GM18870 (cell line): Measurements from ENCODE around the gene DBET.
"Not testable (repeated sequence)": the region's sequence is repeated elsewhere in the genome, so short reads cannot be mapped to it uniquely, and the experiment has no call there.

Experiments used
- ATAC-seq: cut with Tn5 transposase; IDR thresholded peaks from one replicate; pipeline ENCODE4 v1.9.1; 2021; ENCODE audit warnings: moderate library complexity; ENCODE audit not compliant: unreplicated experiment

Gene DBET

GRCh38 chr4:190064342-190064741 lies at the start of gene DBET:
Gene DBET, plus strand, starts transcription at chr4:190064502.
- ATAC-seq = not testable (repeated sequence)

- ATAC-seq = no peak
Measured at GRCh38 chr4:190014771-190015537, 49.3 kb upstream of the DBET start.

GRCh38 chr4:190015538-190016368 lies 48.5 kb upstream of the DBET start:
- no peak for ATAC-seq

- ATAC-seq = no peak
Measured at GRCh38 chr4:190016369-190017289, 47.7 kb upstream of the DBET start.

- no peak for ATAC-seq
Measured at GRCh38 chr4:190017357-190018200, 46.7 kb upstream of the DBET start.

GRCh38 chr4:190018201-190018920 lies 45.9 kb upstream of the DBET start:
- ATAC-seq = no peak

GRCh38 chr4:190019023-190019858 lies 45.1 kb upstream of the DBET start:
- no peak for ATAC-seq

- ATAC-seq = not testable (repeated sequence)
Measured at GRCh38 chr4:190019859-190020463, 44.3 kb upstream of the DBET start.

- no peak for ATAC-seq
Measured at GRCh38 chr4:190020790-190021717, 43.2 kb upstream of the DBET start.

- ATAC-seq = not testable (repeated sequence)
Measured at GRCh38 chr4:190021973-190022372, 42.3 kb upstream of the DBET start.

- not testable (repeated sequence) for ATAC-seq
Measured at GRCh38 chr4:190022614-190023281, 41.6 kb upstream of the DBET start.

GRCh38 chr4:190027156-190027555 lies 37.1 kb upstream of the DBET start, which contains the start of gene FRG2:
Gene FRG2, minus strand, starts transcription at chr4:190027256. Its CDS starts 52 bp downstream, at chr4:190027204.
- not testable (repeated sequence) for ATAC-seq

GRCh38 chr4:190031264-190031663 lies 33.0 kb upstream of the DBET start:
- ATAC-seq = not testable (repeated sequence)

- not testable (repeated sequence) for ATAC-seq
Measured at GRCh38 chr4:190037704-190038388, 26.5 kb upstream of the DBET start.

GRCh38 chr4:190040873-190041272 lies 23.4 kb upstream of the DBET start:
- ATAC-seq = not testable (repeated sequence)

- ATAC-seq = not testable (repeated sequence)
Measured at GRCh38 chr4:190047627-190048026, 16.7 kb upstream of the DBET start.
